K562 (cell line): ENCODE data around the gene C1orf87.

Experiments
- SMAD4 ChIP-seq: fragments of 250-450 bp; sonication (Bioruptor Pico); conservative IDR thresholded peaks from 2 replicates; pipeline ENCODE4 v1.8.0; 2021; ENCODE audit warnings: inconsistent platforms, mild to moderate bottlenecking, moderate library complexity
- ZNF174 ChIP-seq: fragments of 250-450 bp; sonication (Bioruptor Pico); IDR thresholded peaks from 2 replicates; pipeline ENCODE4 v1.4.0; 2020; ENCODE audit warnings: mild to moderate bottlenecking

DNA sequence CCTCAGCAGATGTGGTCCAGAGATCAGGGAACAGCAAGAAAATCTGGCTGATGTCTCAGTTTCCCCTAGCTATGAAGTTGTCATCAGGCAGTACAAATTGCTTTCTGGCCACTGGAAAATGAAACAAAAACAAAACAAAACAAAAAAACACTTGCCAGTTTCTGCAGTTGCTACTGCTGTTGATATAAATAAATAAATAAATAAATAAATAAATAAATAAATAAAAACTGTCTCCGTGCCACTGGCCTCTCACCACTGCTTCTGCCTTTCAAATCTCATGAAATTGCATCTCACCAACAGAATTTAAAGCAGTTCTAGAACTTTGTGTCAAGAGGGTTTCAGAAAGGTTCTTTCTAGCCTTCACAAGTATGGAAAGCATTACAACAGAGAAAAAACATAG is 62.9 kb downstream of the C1orf87 start:
- TF ChIP-seq ZNF174 (no peak), SMAD4 (CRISPR knock-in tag) (no peak)
